Esophagus muscularis mucosa (tissue), 4 donors: Measurements from ENCODE around the gene CRY2. TPM values are rescaled to one million over a fixed set of nuclear protein-coding genes. Genes with fewer than 3 reads are reported as not detected.

Source experiments
- DNase-seq: peaks from one replicate; pipeline ENCODE4 v3.0.0-alpha.2; 2017; ENCODE audit errors: extremely low spot score
- H3K27ac ChIP-seq, 4 donors: fragments of 200-600 bp; sonication (generic); replicated peaks in 1 of 4; 1 replicate in 3 of 4; 2 replicates in 1 of 4; pipeline ENCODE4 v1.5.1; 2016 to 2019; ENCODE audit warnings: mild to moderate bottlenecking in 1 of 4
- H3K27me3 ChIP-seq, 4 donors: fragments of 200-600 bp; sonication (generic); one replicate each; pipeline versions ENCODE4 v1.5.1 to v1.6.0; 2016 to 2019
- H3K36me3 ChIP-seq, 4 donors: fragments of 200-600 bp; sonication (generic); one replicate each; pipeline ENCODE4 v1.5.1; 2016 to 2019
- H3K4me1 ChIP-seq, 4 donors: fragments of 200-600 bp; sonication (generic); one replicate each; pipeline ENCODE4 v1.5.1; 2016 to 2019
- H3K4me3 ChIP-seq, 4 donors: fragments of 200-600 bp; sonication (generic); 1 replicate in 2 of 4; 2 replicates in 2 of 4; pipeline ENCODE4 v1.5.1; 2016 to 2019; ENCODE audit warnings: mild to moderate bottlenecking in 4 of 4, moderate library complexity in 1 of 4
- H3K9me3 ChIP-seq, 4 donors: fragments of 200-600 bp; sonication (generic); 1 replicate in 3 of 4; 2 replicates in 1 of 4; pipeline ENCODE4 v1.5.1; 2016 to 2019
- CTCF ChIP-seq, 3 experiments: fragments of 200-600 bp in 2 of 3; fragments of 450-650 bp in 1 of 3; sonication (generic) in 2 of 3; IDR thresholded peaks; one replicate each; pipeline ENCODE4 v1.5.1; 2017 to 2019; ENCODE audit warnings: antibody characterized with exemption in 3 of 3, mild to moderate bottlenecking in 2 of 3, moderate library complexity in 1 of 3
- EP300 ChIP-seq: sonication (generic); formaldehyde crosslinking; IDR thresholded peaks from one replicate; pipeline ENCODE4 v1.6.1; 2017; ENCODE audit warnings: antibody characterized with exemption
- POLR2A ChIP-seq: fragments of 450-650 bp; IDR thresholded peaks from one replicate; pipeline ENCODE4 v1.6.1; 2017; ENCODE audit warnings: antibody characterized with exemption, moderate library complexity, mild to moderate bottlenecking, low read depth
- POLR2AphosphoS5 ChIP-seq, 2 donors: sonication (generic); formaldehyde crosslinking; IDR thresholded peaks; one replicate each; pipeline ENCODE4 v1.6.1; 2017; ENCODE audit warnings: antibody characterized with exemption in 2 of 2
- WGBS: methylation state at CpG from one replicate; pipeline ENCODE4 v1.1.5; 2018; 5-methylcytosine and 5-hydroxymethylcytosine counted together
- intact Hi-C: fragments of 100-400 bp; cut with DNase I; formaldehyde crosslinking; loops from one replicate; pipeline ENCODE4 v1.15.1; 2023
- total RNA-seq, 4 donors: library from RNA; depleted of rRNA; stranded (reverse); fragments of >200 nt; gene quantifications; one replicate each; pipeline versions ENCODE4 v1.1.0 to v1.2.1, GENCODE V29; 2016

Gene CRY2
- total RNA-seq, 4 donors from 2014 or later, result 32.0 to 57.6 (median 49.7) TPM

- Histone ChIP-seq H3K27me3 (no peaks in the 10 kb centered on the region), H3K4me3 (no peak overlapping the region), H3K4me1 (peaks cover 3 to 23% (median 14%) of the 10 kb centered on the region in 4 donors), H3K36me3 (peaks cover 47 to 74% (median 65%) of the 10 kb centered on the region in 4 donors), H3K9me3 (no peaks in the 10 kb centered on the region), H3K27ac (no peak overlapping the region)
- intact Hi-C loops, result no loop called here
- DNase-seq, result no peak
- 55% methylated on average over 6 of the region's 15 CpGs for WGBS
- TF ChIP-seq POLR2A (no peak), POLR2AphosphoS5 (IDR thresholded peaks at IDR 0.05) (no peak), CTCF (IDR thresholded peaks at IDR 0.05) (no peak)
Observed at GRCh38 chr11:45880772-45881570, 33.7 kb downstream of the CRY2 start.

GRCh38 chr11:45881708-45882368 is 34.6 kb downstream of the CRY2 start:
- Histone ChIP-seq H3K36me3 (peaks cover 44 to 65% (median 56%) of the 10 kb centered on the region in 4 donors), H3K27ac (no peak overlapping the region), H3K4me3 (no peak overlapping the region), H3K27me3 (no peaks in the 10 kb centered on the region), H3K9me3 (no peaks in the 10 kb centered on the region), H3K4me1 (peaks cover 3 to 25% (median 18%) of the 10 kb centered on the region in 4 donors)
- TF ChIP-seq EP300 (no peak), POLR2AphosphoS5 (IDR thresholded peaks at IDR 0.05) (no peak), POLR2A (no peak), CTCF (IDR thresholded peaks at IDR 0.05) (no peak)
- DNase-seq, result no peak
- WGBS, result 69% methylated on average over 6 of the region's 6 CpGs
- intact Hi-C loops, result no loop called here

- DNase-seq, result no peak
- WGBS, result 86% methylated on average over 10 of the region's 10 CpGs
- Histone ChIP-seq H3K27ac (no peak overlapping the region), H3K36me3 (peaks cover 17 to 39% (median 35%) of the 10 kb centered on the region in 4 donors), H3K4me3 (peak overlapping the region; percentile 54 to 74 (median 58)), H3K9me3 (no peaks in the 10 kb centered on the region), H3K4me1 (peaks cover 3 to 23% (median 17%) of the 10 kb centered on the region in 4 donors), H3K27me3 (no peaks in the 10 kb centered on the region)
- intact Hi-C loops, result no loop called here
- no peak for TF ChIP-seq EP300
- TF ChIP-seq POLR2A, result no peak
- TF ChIP-seq CTCF (IDR thresholded peaks at IDR 0.05), result no peak
- peak in 1 of 2 donors; percentile 6 for TF ChIP-seq POLR2AphosphoS5 (IDR thresholded peaks at IDR 0.05)
Observed at GRCh38 chr11:45884596-45885185, 37.4 kb downstream of the CRY2 start.

GRCh38 chr11:45885274-45885920 is 38.1 kb downstream of the CRY2 start, which contains the start of gene MAPK8IP1:
Gene MAPK8IP1, plus strand, starts transcription at chr11:45885651. Its CDS starts 170 bp downstream, at chr11:45885821.
- Histone ChIP-seq H3K36me3 (peaks cover 16 to 32% (median 29%) of the 10 kb centered on the region in 4 donors), H3K27me3 (no peaks in the 10 kb centered on the region), H3K27ac (no peak within 1 kb of the TSS), H3K4me3 (peak within 1 kb of the TSS; percentile 54 to 74 (median 58)), H3K9me3 (no peaks in the 10 kb centered on the region), H3K4me1 (peaks cover 3 to 17% (median 14%) of the 10 kb centered on the region in 4 donors)
- TF ChIP-seq POLR2AphosphoS5 (IDR thresholded peaks at IDR 0.05) (no peak), POLR2A (no peak), EP300 (no peak), CTCF (IDR thresholded peaks at IDR 0.05) (no peak)
- intact Hi-C loops, result no loop called here
- 9% methylated on average over 9 of the region's 73 CpGs for WGBS
- DNase-seq, result no peak
